GM12878 (cell line): ENCODE data around the gene RAB13. TPM values are rescaled to one million over a fixed set of nuclear protein-coding genes. Genes with fewer than 3 reads are reported as not detected.

Source experiments
- BACH1 ChIP-seq: fragments of 450-650 bp; IDR thresholded peaks from 2 replicates; pipeline ENCODE4 v1.6.1; 2017; ENCODE audit warnings: mild to moderate bottlenecking, borderline replicate concordance
- ETV6 ChIP-seq, 2 experiments: fragments of 450-650 bp in 1 of 2; IDR thresholded peaks in 1 of 2; conservative IDR thresholded peaks in 1 of 2; 2 replicates each; pipeline ENCODE4 v1.6.1; 2014; ENCODE audit warnings: antibody characterized with exemption in 1 of 2, borderline replicate concordance in 1 of 2, low read depth in 1 of 2, mild to moderate bottlenecking in 1 of 2, moderate library complexity in 1 of 2
- GATAD2B ChIP-seq: fragments of 450-650 bp; conservative IDR thresholded peaks from 2 replicates; pipeline ENCODE4 v1.6.1; 2017; ENCODE audit warnings: low read depth, mild to moderate bottlenecking, moderate library complexity
- MLLT1 ChIP-seq: fragments of 450-650 bp; IDR thresholded peaks from 2 replicates; pipeline ENCODE4 v1.6.1; 2016; ENCODE audit warnings: mild to moderate bottlenecking
- NBN ChIP-seq: fragments of 450-650 bp; IDR thresholded peaks from 2 replicates; pipeline ENCODE4 v1.6.1; 2016
- NFYA ChIP-seq: IDR thresholded peaks from 2 replicates; pipeline ENCODE4 v1.6.1; 2011; ENCODE audit warnings: low read depth, mild to moderate bottlenecking, low read length, improper control_type of control experiment, borderline replicate concordance
- NR2C1 ChIP-seq: fragments of 450-650 bp; IDR thresholded peaks from 2 replicates; pipeline ENCODE4 v1.6.1; 2017; ENCODE audit warnings: antibody characterized with exemption, mild to moderate bottlenecking, moderate library complexity
- WRNIP1 ChIP-seq: IDR thresholded peaks from 2 replicates; pipeline ENCODE4 v1.6.1; 2011; ENCODE audit warnings: low read depth, low read length, improper control_type of control experiment, borderline replicate concordance
- ZNF207 ChIP-seq: fragments of 450-650 bp; IDR thresholded peaks from 2 replicates; pipeline ENCODE4 v1.6.1; 2014; ENCODE audit warnings: antibody characterized with exemption, mild to moderate bottlenecking, borderline replicate concordance
- polyA plus RNA-seq, 11 experiments: library from polyadenylated mRNA; depleted of rRNA in 4 of 11; unstranded in 6 of 11; stranded (reverse) in 5 of 11; fragments of >200 nt; fragmentation: Nextera tagmentation in 4 of 11; fragmentation: Illumina TruSeq in 1 of 11; extraction: Ambion mirVana in 4 of 11; extraction: Trizol in 1 of 11; gene quantifications; 1 replicate in 1 of 11; 2 replicates in 10 of 11; pipeline versions ENCODE4 v1.2.1 to v1.2.3, GENCODE V29; 2011 to 2016; ENCODE audit warnings: inconsistent platforms in 2 of 11, missing spikeins in 2 of 11, low read depth in 1 of 11
- total RNA-seq, 4 experiments: library from RNA; depleted of rRNA in 3 of 4; stranded (reverse); fragments of >200 nt in 3 of 4; fragmentation: Illumina TruSeq in 1 of 4; extraction: Trizol in 1 of 4; gene quantifications; 2 replicates each; pipeline versions ENCODE4 v1.2.1 to v1.2.3, GENCODE V29; 2013 to 2021
- TF ChIP-seq, protein P1 (sequence below): IDR thresholded peaks from 2 replicates; pipeline ENCODE4 v1.6.1; 2011; ENCODE audit warnings: borderline replicate concordance, low read depth, mild to moderate bottlenecking, moderate library complexity, mixed read lengths, low read length; ENCODE audit not compliant: insufficient read depth; ENCODE audit errors: extremely low read length
- TF ChIP-seq, protein P2 (sequence below): fragments of 450-650 bp; IDR thresholded peaks from 2 replicates; pipeline ENCODE4 v1.6.1; 2017; ENCODE audit warnings: mild to moderate bottlenecking, low read depth, inconsistent platforms; ENCODE audit not compliant: poor library complexity, severe bottlenecking
- TF ChIP-seq, protein P3 (sequence below): fragments of 450-650 bp; IDR thresholded peaks from 2 replicates; pipeline ENCODE4 v1.6.1; 2017; ENCODE audit warnings: mild to moderate bottlenecking, moderate library complexity
- TF ChIP-seq, protein P4 (sequence below): fragments of 450-650 bp; IDR thresholded peaks from 2 replicates; pipeline ENCODE4 v1.6.1; 2016; ENCODE audit warnings: mild to moderate bottlenecking, moderate library complexity, borderline replicate concordance

The RAB13 gene
- total and polyA plus RNA-seq, 10 of the 15 experiments (the other 5 are each of a cell fraction or from before 2014, with no cell fraction given): 0.75 to 30.7 (median 15.9) TPM

DNA sequence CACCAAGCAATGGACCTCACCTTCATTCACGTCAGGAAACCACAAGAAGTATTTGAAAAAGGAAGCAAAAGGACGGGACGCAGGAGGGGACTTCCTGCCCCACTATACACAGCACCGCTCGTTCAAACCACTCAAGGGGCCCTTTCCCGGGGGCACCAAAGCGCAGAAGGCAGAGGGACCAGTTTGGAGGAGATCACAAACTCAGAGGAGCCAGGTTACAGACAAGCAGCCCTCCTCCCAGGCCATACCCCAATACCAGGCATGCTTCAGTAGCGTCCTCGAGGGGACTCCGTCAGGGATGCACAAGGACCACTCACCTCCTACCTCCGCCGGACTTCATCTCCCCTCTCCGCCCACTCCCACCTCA lies 28.4 kb downstream of the RAB13 start (continued):
- TF ChIP-seq MLLT1 (peak; percentile 79; the same call in 1 of the 2 replicates), WRNIP1 (0 out of 2 replicates have a peak, but pooled peaks have one; percentile 86), NR2C1 (no peak), BACH1 (0 out of 2 replicates have a peak, but pooled peaks have one; percentile 42), GATAD2B (peak; percentile 18; the same call in 1 of the 2 replicates), NBN (0 out of 2 replicates have a peak, but pooled peaks have one; percentile 87), ZNF207 (no peak), ETV6 (conservative IDR thresholded peaks at IDR 0.05 in 1 of 2, IDR thresholded peaks at IDR 0.05 in 1 of 2; ENCODE audit: borderline replicate concordance in 1 of 2, low read depth in 1 of 2) (0 out of 4 replicates have a peak, but pooled peaks of 1 of the 2 experiments have one; percentile 22), NFYA (no peak)
- TF ChIP-seq, protein P1, sequence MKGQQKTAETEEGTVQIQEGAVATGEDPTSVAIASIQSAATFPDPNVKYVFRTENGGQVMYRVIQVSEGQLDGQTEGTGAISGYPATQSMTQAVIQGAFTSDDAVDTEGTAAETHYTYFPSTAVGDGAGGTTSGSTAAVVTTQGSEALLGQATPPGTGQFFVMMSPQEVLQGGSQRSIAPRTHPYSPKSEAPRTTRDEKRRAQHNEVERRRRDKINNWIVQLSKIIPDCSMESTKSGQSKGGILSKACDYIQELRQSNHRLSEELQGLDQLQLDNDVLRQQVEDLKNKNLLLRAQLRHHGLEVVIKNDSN: no peak
- TF ChIP-seq, protein P2, sequence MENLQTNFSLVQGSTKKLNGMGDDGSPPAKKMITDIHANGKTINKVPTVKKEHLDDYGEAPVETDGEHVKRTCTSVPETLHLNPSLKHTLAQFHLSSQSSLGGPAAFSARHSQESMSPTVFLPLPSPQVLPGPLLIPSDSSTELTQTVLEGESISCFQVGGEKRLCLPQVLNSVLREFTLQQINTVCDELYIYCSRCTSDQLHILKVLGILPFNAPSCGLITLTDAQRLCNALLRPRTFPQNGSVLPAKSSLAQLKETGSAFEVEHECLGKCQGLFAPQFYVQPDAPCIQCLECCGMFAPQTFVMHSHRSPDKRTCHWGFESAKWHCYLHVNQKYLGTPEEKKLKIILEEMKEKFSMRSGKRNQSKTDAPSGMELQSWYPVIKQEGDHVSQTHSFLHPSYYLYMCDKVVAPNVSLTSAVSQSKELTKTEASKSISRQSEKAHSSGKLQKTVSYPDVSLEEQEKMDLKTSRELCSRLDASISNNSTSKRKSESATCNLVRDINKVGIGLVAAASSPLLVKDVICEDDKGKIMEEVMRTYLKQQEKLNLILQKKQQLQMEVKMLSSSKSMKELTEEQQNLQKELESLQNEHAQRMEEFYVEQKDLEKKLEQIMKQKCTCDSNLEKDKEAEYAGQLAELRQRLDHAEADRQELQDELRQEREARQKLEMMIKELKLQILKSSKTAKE: peak; percentile 37
- TF ChIP-seq, protein P3, sequence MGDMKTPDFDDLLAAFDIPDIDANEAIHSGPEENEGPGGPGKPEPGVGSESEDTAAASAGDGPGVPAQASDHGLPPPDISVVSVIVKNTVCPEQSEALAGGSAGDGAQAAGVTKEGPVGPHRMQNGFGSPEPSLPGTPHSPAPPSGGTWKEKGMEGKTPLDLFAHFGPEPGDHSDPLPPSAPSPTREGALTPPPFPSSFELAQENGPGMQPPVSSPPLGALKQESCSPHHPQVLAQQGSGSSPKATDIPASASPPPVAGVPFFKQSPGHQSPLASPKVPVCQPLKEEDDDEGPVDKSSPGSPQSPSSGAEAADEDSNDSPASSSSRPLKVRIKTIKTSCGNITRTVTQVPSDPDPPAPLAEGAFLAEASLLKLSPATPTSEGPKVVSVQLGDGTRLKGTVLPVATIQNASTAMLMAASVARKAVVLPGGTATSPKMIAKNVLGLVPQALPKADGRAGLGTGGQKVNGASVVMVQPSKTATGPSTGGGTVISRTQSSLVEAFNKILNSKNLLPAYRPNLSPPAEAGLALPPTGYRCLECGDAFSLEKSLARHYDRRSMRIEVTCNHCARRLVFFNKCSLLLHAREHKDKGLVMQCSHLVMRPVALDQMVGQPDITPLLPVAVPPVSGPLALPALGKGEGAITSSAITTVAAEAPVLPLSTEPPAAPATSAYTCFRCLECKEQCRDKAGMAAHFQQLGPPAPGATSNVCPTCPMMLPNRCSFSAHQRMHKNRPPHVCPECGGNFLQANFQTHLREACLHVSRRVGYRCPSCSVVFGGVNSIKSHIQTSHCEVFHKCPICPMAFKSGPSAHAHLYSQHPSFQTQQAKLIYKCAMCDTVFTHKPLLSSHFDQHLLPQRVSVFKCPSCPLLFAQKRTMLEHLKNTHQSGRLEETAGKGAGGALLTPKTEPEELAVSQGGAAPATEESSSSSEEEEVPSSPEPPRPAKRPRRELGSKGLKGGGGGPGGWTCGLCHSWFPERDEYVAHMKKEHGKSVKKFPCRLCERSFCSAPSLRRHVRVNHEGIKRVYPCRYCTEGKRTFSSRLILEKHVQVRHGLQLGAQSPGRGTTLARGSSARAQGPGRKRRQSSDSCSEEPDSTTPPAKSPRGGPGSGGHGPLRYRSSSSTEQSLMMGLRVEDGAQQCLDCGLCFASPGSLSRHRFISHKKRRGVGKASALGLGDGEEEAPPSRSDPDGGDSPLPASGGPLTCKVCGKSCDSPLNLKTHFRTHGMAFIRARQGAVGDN: 0 out of 2 replicates have a peak, but pooled peaks have one; percentile 52
- TF ChIP-seq, protein P4, sequence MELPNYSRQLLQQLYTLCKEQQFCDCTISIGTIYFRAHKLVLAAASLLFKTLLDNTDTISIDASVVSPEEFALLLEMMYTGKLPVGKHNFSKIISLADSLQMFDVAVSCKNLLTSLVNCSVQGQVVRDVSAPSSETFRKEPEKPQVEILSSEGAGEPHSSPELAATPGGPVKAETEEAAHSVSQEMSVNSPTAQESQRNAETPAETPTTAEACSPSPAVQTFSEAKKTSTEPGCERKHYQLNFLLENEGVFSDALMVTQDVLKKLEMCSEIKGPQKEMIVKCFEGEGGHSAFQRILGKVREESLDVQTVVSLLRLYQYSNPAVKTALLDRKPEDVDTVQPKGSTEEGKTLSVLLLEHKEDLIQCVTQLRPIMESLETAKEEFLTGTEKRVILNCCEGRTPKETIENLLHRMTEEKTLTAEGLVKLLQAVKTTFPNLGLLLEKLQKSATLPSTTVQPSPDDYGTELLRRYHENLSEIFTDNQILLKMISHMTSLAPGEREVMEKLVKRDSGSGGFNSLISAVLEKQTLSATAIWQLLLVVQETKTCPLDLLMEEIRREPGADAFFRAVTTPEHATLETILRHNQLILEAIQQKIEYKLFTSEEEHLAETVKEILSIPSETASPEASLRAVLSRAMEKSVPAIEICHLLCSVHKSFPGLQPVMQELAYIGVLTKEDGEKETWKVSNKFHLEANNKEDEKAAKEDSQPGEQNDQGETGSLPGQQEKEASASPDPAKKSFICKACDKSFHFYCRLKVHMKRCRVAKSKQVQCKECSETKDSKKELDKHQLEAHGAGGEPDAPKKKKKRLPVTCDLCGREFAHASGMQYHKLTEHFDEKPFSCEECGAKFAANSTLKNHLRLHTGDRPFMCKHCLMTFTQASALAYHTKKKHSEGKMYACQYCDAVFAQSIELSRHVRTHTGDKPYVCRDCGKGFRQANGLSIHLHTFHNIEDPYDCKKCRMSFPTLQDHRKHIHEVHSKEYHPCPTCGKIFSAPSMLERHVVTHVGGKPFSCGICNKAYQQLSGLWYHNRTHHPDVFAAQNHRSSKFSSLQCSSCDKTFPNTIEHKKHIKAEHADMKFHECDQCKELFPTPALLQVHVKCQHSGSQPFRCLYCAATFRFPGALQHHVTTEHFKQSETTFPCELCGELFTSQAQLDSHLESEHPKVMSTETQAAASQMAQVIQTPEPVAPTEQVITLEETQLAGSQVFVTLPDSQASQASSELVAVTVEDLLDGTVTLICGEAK: peak; percentile 62; the same call in 1 of the 2 replicates
